Astrocyte of the spinal cord (primary cell): ENCODE measurements around the gene SLC35E4.
"Not testable (repeated sequence)": the region's sequence is repeated elsewhere in the genome, so short reads cannot be mapped to it uniquely, and the experiment has no call there.

ENCODE experiments used
- DNase-seq: peaks from one replicate; pipeline ENCODE4 v3.0.0; 2011; ENCODE audit warnings: low read depth, low spot score
- H3K4me3 ChIP-seq: 2 replicates; pipeline ENCODE4 v1.5.1; 2011; ENCODE audit warnings: low read depth, mild to moderate bottlenecking, low read length, moderate library complexity
- in situ Hi-C: cut with HindIII; loops from 2 replicates; pipeline ENCODE4 v1.10.0; 2017; ENCODE audit warnings: low sequenced_read_pairs
- TF ChIP-seq, protein P1 (sequence below): IDR thresholded peaks from 2 replicates; pipeline ENCODE4 v1.5.1; 2012; ENCODE audit warnings: low read depth, mild to moderate bottlenecking, low read length, inconsistent platforms

SLC35E4 gene

DNA sequence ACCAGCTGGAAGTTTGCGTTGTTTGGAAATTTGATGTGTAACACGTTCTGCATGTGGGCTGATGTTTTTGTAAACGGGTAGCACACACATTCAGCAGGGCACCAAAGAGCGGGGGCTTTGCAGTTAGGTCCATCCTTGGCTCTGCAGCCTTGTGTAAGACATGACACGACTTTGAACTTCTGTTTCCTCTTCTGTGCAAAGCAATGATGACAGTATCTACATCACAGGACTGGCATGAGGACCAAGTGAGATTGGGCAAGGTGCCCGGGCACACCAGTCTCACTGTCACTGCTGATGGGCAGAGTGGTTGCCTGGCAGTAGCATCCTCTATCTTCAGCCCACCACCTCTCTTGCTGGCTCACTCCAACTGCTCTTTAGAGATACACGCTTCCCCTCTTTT, 25.3 kb upstream of the SLC35E4 start:
- H3K4me3 ChIP-seq = no peak overlapping the region
- in situ Hi-C loops = no loop called here

DNA sequence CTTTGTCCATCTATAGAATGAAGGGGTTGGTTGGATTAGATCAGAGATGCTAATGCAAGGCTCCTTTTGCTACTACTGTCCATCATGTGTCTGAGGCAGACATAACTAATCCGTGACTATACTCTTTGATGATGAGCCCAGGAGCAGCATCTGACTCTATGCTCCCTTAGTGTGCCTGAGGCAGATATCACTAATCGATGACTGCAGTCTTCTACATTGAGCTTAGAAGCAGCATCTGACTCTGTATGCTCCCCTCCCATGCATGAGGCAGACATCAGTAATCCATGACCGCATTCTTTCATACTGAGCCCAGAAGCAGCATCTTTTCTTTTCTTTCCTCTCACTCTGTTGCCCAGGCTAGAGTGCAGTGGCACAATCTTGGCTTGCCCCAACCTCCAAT, 24.4 kb upstream of the SLC35E4 start:
- in situ Hi-C loops = no loop called here
- TF ChIP-seq, protein P1, sequence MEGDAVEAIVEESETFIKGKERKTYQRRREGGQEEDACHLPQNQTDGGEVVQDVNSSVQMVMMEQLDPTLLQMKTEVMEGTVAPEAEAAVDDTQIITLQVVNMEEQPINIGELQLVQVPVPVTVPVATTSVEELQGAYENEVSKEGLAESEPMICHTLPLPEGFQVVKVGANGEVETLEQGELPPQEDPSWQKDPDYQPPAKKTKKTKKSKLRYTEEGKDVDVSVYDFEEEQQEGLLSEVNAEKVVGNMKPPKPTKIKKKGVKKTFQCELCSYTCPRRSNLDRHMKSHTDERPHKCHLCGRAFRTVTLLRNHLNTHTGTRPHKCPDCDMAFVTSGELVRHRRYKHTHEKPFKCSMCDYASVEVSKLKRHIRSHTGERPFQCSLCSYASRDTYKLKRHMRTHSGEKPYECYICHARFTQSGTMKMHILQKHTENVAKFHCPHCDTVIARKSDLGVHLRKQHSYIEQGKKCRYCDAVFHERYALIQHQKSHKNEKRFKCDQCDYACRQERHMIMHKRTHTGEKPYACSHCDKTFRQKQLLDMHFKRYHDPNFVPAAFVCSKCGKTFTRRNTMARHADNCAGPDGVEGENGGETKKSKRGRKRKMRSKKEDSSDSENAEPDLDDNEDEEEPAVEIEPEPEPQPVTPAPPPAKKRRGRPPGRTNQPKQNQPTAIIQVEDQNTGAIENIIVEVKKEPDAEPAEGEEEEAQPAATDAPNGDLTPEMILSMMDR = no peak
- DNase-seq = no peak
- H3K4me3 ChIP-seq = no peak overlapping the region

More for the DNA sequence above, 25.3 kb upstream of the SLC35E4 start:
- TF ChIP-seq, protein P1 = no peak
- DNase-seq = no peak

DNA sequence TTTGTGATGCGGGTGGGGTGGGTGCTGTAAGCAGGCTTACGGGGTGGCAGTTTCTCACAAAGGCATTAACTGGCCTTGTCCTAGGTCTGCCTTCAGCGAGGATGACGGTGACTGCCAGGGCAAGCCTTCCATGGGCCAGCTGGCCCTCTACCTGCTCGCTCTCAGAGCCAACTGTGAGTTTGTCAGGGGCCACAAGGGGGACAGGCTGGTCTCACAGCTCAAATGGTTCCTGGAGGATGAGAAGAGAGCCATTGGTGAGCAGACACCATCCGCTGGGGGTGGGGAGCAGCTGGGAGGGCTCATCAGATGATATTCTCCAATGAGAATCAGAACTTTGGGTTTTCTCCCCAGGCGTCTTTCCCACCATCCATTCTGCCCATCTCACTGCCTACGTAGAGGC, 22.8 kb upstream of the SLC35E4 start:
- no peak overlapping the region for H3K4me3 ChIP-seq
- no peak for DNase-seq
- in situ Hi-C loops = no loop called here
- TF ChIP-seq, protein P1 = no peak

DNA sequence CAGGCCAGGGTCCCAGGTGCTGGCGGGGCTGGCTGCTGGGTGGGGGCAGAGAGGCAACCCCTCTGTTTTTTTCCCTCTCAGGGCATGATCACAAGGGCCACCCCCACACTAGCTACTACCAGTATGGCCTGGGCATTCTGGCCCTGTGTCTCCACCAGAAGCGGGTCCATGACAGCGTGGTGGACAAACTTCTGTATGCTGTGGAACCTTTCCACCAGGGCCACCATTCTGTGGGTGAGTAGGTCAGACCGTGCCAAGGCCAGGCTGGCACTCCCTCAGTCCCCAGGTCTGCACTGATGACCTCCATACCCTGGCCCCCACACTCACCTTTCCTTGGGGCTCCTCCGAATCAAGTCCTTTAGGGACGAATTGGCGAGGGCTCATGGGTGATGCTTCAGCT, 21.3 kb upstream of the SLC35E4 start:
- in situ Hi-C loops = no loop called here
- no peak overlapping the region for H3K4me3 ChIP-seq
- TF ChIP-seq, protein P1 = no peak
- DNase-seq = no peak

DNA sequence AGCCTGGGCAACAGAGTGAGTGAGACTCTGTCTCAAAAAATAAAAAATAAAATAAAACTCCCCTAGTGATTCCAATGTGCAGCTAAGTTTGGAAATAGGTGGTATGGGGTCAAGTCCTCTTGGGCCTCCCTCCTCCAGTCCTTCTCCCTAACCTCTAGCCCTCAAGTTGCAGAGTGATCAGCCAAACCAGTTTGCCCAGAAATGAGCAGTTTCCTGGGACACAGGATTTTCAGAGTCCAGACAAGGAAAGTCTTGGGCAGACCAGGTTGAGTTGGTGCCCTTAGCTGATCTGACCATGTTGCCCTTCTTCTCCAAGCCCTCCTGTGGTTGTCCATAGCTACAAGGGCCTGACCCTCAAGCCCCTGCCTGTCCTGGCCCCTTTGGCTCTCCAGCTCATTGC, 20.7 kb upstream of the SLC35E4 start:
- DNase-seq = no peak
- TF ChIP-seq, protein P1 = no peak
- no peak overlapping the region for H3K4me3 ChIP-seq
- in situ Hi-C loops = no loop called here

DNA sequence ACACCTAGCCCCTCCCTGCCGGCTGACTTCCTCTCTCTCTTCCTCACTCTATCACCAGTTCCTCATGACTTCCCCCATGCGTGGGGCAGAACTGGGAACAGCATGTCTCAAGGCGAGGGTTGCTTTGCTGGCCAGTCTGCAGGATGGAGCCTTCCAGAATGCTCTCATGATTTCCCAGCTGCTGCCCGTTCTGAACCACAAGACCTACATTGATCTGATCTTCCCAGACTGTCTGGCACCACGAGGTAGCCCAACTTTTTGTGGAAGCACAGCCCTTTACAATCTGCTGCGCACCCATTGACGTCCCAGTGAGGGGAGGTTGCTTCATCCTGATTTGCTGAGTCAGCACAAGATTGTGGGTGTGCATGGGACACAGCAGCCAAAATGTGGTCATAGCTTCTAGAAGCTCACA, 20.0 kb upstream of the SLC35E4 start:
- no peak for DNase-seq
- TF ChIP-seq, protein P1 = no peak
- in situ Hi-C loops = no loop called here
- H3K4me3 ChIP-seq = no peak overlapping the region

DNA sequence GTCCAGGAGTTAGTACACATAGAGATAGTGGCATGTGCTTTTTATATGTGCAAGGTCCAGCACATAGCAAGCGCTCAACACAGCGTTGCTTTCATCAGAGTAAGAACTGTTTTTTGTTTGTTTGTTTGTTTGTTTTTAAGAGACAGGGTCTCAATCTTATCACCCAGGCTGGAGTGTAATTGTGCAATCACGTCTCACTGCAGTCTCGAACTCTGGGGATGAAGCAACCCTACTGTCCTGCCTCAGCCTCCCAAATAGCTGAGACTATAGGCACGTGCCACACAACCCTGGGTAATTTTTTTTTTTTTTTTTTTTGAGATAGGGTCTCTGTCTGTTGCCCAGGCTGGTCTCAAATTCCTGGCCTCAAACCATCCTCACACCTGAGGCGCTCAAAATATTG, 17.8 kb upstream of the SLC35E4 start:
- DNase-seq = no peak
- TF ChIP-seq, protein P1 = no peak
- in situ Hi-C loops = no loop called here
- no peak overlapping the region for H3K4me3 ChIP-seq

DNA sequence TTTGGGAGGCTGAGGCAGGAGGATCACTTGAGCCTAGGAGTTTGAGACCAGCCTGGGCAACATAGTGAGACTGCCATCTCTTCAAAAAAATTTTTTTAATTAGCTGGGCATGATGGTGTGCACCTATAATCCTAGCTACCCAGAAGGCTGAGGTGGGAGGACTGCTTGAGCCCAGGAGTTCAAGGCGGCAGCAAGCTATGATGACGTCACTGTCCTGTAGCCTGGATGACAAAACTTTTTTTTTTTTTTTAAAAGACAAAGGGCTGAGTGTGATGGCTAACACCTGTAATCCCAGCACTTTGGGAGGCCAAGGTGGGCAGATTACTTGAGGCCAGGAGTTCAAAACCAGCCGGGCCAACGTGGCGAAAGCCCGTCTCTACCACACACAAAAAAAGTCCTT, 15.7 kb upstream of the SLC35E4 start:
- in situ Hi-C loops, H3K4me3 ChIP-seq, DNase-seq: not testable (repeated sequence)
